Mononuclear cell (primary cell): Measurements from ENCODE around the gene ARAF. TPM values are rescaled to one million over a fixed set of nuclear protein-coding genes. Genes with fewer than 3 reads are reported as not detected.
"Not testable (repeated sequence)": the region's sequence is repeated elsewhere in the genome, so short reads cannot be mapped to it uniquely, and the experiment has no call there.

Source experiments
- H3K27me3 ChIP-seq: 2 replicates; pipeline ENCODE4 v1.6.0; 2011; ENCODE audit warnings: low read length, control low read depth; ENCODE audit not compliant: insufficient read depth
- H3K4me1 ChIP-seq: 2 replicates; pipeline ENCODE4 v1.5.1; 2011; ENCODE audit warnings: mild to moderate bottlenecking, low read length, control low read depth; ENCODE audit not compliant: insufficient read depth
- H3K4me3 ChIP-seq: 2 replicates; pipeline ENCODE4 v1.5.1; 2011; ENCODE audit warnings: mild to moderate bottlenecking, low read length, moderate library complexity
- H3K9me3 ChIP-seq: 2 replicates; pipeline ENCODE4 v1.5.1; 2011; ENCODE audit warnings: low read depth, mild to moderate bottlenecking, control low read depth, low read length
- total RNA-seq: library from RNA; depleted of rRNA; stranded (reverse); fragments of >200 nt; gene quantifications from one replicate; pipeline ENCODE4 v1.2.3, GENCODE V29; 2012

ARAF gene
- total RNA-seq, 1 donor, result 48.4 TPM

- Histone ChIP-seq H3K4me3 (no peak overlapping the region), H3K27me3 (no peaks in the 10 kb centered on the region), H3K9me3 (no peaks in the 10 kb centered on the region), H3K4me1 (peaks cover 8% of the 10 kb centered on the region)
Observed at GRCh38 chrX:47587906-47588735, 27.1 kb downstream of the ARAF start.

DNA sequence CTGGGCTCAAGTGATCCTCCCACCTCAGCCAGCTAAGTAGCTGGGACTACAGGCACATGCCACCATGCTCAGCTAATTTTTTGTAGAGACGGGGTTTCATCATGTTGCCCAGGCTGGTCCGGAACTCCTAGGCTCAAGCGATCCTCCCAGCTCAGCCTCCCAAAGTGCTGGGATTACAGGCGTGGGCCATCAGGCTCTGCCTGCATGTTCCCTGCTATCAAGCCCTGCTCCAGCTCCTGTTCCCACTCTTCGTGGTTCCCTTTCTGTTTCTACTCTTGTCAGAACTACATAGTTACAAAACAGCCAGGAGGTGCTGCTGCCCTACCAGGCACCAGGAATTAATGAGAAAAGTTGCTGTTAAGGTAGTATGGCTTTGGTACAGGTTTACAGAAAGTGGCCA, 30.0 kb downstream of the ARAF start:
- Histone ChIP-seq H3K27me3 (no peaks in the 10 kb centered on the region), H3K4me1 (no peaks in the 10 kb centered on the region), H3K9me3 (no peaks in the 10 kb centered on the region), H3K4me3 (no peak overlapping the region)

GRCh38 chrX:47593522-47593921, 32.5 kb downstream of the ARAF start:
- H3K4me1 ChIP-seq, result no peaks in the 10 kb centered on the region
- no peaks in the 10 kb centered on the region for H3K9me3 ChIP-seq
- H3K27me3 ChIP-seq, result no peaks in the 10 kb centered on the region
- H3K4me3 ChIP-seq, result no peak overlapping the region

DNA sequence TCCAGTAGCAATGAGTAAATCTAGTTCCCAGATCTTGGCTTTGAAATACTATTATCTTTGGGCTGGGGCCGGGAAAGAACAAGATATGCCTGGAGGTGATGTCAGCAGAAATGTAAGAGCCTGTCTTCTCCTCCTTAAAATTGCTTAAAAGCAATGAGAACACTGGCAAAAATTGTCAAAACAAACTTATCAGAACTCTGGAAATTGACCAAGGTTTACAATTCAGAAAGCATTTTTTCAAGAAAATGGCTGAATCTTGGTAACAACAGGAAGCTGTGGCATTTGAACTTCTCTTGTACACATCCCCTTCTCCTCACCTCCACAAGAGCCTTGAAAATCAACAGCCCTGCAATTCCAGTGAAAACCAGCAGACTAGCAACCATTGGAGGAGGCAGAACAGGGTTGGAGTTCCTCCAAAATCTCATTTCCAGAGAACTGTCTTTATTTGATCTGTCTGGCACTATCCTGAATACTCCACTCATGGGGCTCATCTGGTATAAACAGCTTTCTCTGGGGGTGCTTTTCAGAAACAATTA, 34.8 kb downstream of the ARAF start:
- Histone ChIP-seq H3K9me3 (no peaks in the 10 kb centered on the region), H3K4me1 (no peaks in the 10 kb centered on the region), H3K27me3 (no peaks in the 10 kb centered on the region), H3K4me3 (no peak overlapping the region)

GRCh38 chrX:47596256-47596655, 35.3 kb downstream of the ARAF start:
- H3K4me1 ChIP-seq, result no peaks in the 10 kb centered on the region
- H3K4me3 ChIP-seq, result no peak overlapping the region

DNA sequence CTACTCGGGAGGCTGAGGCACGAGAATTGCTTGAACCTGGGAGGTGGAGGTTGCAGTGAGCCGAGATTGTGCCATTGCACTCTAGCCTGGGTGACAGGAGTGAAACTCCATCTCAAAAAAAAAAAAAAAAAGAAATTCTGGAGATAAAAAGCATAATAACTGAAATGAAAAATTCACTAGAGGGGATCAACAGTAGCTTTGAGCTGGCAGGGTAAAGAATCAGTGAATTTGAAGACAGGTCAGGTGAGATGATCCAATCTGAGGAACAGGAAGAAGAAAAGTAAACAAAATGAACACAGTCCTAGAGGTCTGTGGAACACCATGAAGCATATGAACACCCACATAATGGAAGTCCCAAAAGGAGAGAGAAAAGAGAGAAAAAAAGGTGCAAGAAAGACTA, 36.2 kb downstream of the ARAF start:
- H3K9me3 ChIP-seq, result no peaks in the 10 kb centered on the region
- H3K4me3 ChIP-seq, result no peak overlapping the region
- H3K27me3 ChIP-seq, result no peaks in the 10 kb centered on the region
- no peaks in the 10 kb centered on the region for H3K4me1 ChIP-seq

More at GRCh38 chrX:47596256-47596655, 35.3 kb downstream of the ARAF start:
- Histone ChIP-seq H3K27me3 (no peaks in the 10 kb centered on the region), H3K9me3 (no peaks in the 10 kb centered on the region)

GRCh38 chrX:47603125-47603524, 42.1 kb downstream of the ARAF start:
- not testable (repeated sequence) for H3K4me1 ChIP-seq, H3K27me3 ChIP-seq, H3K4me3 ChIP-seq, H3K9me3 ChIP-seq

DNA sequence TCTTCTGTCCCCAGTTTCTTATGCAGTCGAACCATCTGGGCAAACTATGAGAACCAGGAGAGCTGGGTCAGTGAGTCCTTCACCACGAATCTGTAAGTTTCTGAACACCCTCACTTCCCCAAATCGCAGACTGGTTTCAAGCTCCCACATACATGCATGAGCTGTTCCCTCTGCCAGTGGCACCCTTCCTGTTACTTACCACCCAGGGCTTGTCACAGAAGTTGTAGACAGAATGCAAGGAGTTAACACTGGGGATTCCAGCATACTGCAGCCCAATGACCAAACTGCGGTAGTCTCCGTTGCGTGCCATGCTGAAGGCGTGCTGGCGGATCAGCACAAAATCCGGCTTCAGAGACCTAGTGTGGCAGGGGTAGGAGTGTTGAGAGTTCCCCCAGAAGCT, 44.0 kb downstream of the ARAF start:
- Histone ChIP-seq H3K4me1 (peaks cover 7% of the 10 kb centered on the region), H3K4me3 (no peak overlapping the region), H3K27me3 (no peaks in the 10 kb centered on the region), H3K9me3 (no peaks in the 10 kb centered on the region)

DNA sequence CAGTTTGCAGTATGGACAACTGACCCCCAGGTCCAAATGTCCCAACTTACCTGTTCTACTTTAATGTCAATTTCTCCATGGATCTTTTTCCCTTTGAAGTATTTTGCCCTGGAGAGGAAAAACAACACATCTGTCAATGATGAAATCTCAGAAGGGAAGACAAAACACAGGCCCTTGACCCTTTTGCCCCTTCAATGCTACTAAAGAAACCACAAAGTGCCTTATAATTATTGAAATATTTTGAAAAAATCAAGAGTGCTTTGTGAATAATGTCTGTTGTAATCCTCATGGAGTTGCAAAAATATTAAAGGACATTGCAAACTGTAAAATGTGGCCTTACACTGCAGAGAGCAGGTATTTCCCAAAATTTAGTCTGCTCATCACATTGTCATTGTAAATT, 46.1 kb downstream of the ARAF start:
- Histone ChIP-seq H3K27me3 (no peaks in the 10 kb centered on the region), H3K4me1 (peaks cover 7% of the 10 kb centered on the region), H3K4me3 (no peak overlapping the region), H3K9me3 (no peaks in the 10 kb centered on the region)

DNA sequence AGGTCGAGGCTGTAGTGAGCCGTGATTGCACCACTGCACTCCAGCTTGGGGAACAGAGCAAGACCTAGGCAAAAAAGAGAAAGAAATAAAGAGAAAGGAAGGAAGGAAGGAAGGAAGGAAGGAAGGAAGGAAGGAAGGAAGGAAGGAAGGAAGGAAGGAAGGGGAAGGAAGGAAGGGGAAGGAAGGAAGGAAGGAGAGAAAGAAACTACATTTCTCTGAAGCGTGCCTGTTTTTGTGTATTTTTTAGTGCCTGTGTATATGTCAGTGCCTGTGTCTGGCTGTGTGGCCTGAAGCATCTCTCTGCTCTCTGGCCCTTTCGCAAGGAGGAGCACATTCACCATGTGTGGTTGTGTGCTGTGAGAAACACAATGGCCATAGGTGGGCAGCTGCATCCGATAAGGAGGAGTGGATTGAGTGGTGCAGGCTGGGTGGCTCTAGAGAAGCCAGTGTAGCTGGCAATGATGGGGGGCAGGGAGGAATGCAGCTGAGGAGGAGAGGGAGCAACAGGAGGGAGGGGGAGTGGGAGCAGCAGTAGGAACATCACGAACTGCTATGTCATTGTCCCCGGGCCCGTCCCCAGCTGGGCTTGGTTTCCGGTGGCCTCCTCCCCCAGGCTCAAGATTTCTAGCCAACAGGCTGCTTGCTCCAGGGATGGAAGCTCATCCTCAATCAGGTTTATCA, 47.3 kb downstream of the ARAF start:
- no peaks in the 10 kb centered on the region for H3K9me3 ChIP-seq
- peaks cover 7% of the 10 kb centered on the region for H3K4me1 ChIP-seq
- no peaks in the 10 kb centered on the region for H3K27me3 ChIP-seq
- no peak overlapping the region for H3K4me3 ChIP-seq

DNA sequence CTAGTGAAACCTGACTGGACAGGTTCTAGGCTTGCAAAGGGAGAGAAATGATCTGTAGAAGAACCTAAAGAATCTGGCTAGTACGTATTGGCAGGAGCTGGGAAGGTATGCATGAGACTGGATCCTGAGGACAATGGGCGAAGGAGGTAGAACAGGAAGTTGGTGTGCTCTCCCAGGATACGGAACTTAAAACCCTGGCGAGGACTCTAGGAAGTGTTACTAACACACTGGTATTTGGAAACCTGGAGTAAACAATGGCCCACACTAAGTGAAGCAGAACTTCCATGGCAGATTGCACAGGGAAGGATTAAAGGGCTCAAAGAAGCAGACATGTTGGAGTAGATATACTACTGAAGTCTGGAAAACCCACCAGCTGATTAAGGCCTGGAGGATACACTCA, 49.5 kb downstream of the ARAF start:
- peaks cover 7% of the 10 kb centered on the region for H3K4me1 ChIP-seq
- no peak overlapping the region for H3K4me3 ChIP-seq
- H3K27me3 ChIP-seq, result no peaks in the 10 kb centered on the region
- no peaks in the 10 kb centered on the region for H3K9me3 ChIP-seq

GRCh38 chrX:47611489-47611888, 50.5 kb downstream of the ARAF start:
- no peaks in the 10 kb centered on the region for H3K27me3 ChIP-seq
- H3K4me3 ChIP-seq, result no peak overlapping the region
- H3K4me1 ChIP-seq, result peaks cover 7% of the 10 kb centered on the region
- H3K9me3 ChIP-seq, result no peaks in the 10 kb centered on the region

DNA sequence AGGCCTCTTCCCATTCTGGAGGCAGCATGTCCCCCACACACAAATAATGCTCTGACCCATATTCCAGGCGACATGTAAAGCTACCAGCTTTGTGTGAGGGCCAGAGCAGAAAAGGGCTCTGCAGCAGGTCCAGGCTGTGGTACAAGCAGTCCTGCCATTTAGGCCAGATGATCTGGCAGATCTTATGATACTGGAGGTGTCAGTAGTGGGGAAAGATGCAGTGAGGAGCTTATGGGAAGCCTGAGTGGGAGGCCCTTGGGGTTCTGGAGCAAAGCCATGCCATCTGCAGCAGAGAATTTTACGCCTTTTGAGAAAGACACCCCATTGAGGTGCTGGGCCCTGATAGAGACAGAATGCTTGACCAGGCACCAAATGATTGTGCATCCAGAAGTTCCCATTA, 50.9 kb downstream of the ARAF start:
- H3K4me1 ChIP-seq, result peaks cover 7% of the 10 kb centered on the region
- H3K27me3 ChIP-seq, result no peaks in the 10 kb centered on the region
- no peaks in the 10 kb centered on the region for H3K9me3 ChIP-seq
- H3K4me3 ChIP-seq, result no peak overlapping the region

DNA sequence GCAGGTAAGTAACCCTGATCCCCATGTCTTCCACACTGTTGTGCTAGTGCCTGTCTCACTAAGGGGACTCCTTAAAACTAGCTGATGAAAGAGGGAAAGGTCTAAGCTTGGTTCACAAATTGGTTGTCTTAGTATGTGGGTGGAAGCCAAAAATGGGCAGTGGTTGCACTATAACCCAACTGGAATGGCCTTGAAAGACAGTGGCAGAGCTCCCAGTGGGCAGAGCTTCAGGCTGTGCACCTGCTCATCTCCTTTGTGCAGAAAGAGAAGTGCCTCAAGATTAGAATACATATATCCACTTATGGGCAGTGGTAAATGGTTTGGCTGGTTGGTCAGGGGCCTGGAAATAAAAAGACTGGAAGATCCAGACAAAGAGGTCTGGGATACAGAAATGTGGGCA, 51.4 kb downstream of the ARAF start:
- Histone ChIP-seq H3K4me3 (no peak overlapping the region), H3K27me3 (no peaks in the 10 kb centered on the region), H3K9me3 (no peaks in the 10 kb centered on the region)

GRCh38 chrX:47613082-47613481, 52.1 kb downstream of the ARAF start:
- H3K9me3 ChIP-seq, result no peaks in the 10 kb centered on the region
- H3K4me1 ChIP-seq, result peaks cover 7% of the 10 kb centered on the region
- no peak overlapping the region for H3K4me3 ChIP-seq
- H3K27me3 ChIP-seq, result no peaks in the 10 kb centered on the region

More for the DNA sequence above, 51.4 kb downstream of the ARAF start:
- peaks cover 7% of the 10 kb centered on the region for H3K4me1 ChIP-seq
